ENCODE measurements around the gene WDR44.

The WDR44 gene

DNA sequence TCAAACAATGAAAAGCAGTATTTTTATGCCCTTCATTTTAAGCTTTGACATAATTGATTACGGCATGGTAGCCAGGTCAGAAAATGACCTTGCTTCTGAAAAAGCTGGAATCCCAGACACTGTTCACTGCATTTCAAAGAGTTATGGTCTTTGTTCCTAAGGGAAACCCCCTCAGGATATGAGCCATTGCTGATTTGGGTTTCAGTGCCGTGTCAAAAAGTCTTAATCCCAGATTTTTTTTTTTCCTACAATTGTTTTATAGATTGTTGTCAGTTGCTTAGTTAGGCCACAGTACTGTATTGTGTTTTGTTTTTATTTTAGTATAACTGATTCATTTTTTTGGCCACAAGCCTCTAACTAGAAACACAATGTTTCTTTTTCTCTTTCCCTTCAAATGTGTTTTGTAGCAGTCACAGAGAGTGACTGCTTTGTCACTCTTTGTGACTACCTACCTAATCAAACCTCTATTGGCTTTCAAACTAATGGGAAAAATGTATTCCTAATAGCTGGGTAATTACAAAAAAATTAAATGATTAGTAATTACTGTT, 10.3 kb downstream of the WDR44 start:
- no peaks in the 10 kb centered on the region for H3K9me3 ChIP-seq (replicated peaks; ENCODE audit: insufficient read depth, low read length)
- no peak for DNase-seq
- no peak overlapping the region for H2AFZ ChIP-seq (ENCODE audit: low read length)
- no peak overlapping the region for H3K4me3 ChIP-seq (ENCODE audit: low read length)
- no peaks in the 10 kb centered on the region for H3K9me2 ChIP-seq (replicated peaks; ENCODE audit: insufficient read depth, low read length)
- H4K20me1 ChIP-seq (ENCODE audit: insufficient read depth, low read length) = no peaks in the 10 kb centered on the region
- H3F3A ChIP-seq (ENCODE audit: insufficient read depth, low read length) = no peaks in the 10 kb centered on the region
- no peak overlapping the region for H3K4me2 ChIP-seq (ENCODE audit: low read depth, low read length)
- H3K27ac ChIP-seq (ENCODE audit: low read length) = no peak overlapping the region
- peaks cover 7% of the 10 kb centered on the region; the same call in 1 of the 2 replicates for H3K4me1 ChIP-seq (ENCODE audit: low read length)
- no peak for TF ChIP-seq EZH2 (optimal IDR thresholded peaks at IDR 0.05; ENCODE audit: low read depth, low read length)
- no peak for TF ChIP-seq EZH2phosphoT487 (IDR thresholded peaks at IDR 0.05; ENCODE audit: low read length)
- TF ChIP-seq, protein P1, sequence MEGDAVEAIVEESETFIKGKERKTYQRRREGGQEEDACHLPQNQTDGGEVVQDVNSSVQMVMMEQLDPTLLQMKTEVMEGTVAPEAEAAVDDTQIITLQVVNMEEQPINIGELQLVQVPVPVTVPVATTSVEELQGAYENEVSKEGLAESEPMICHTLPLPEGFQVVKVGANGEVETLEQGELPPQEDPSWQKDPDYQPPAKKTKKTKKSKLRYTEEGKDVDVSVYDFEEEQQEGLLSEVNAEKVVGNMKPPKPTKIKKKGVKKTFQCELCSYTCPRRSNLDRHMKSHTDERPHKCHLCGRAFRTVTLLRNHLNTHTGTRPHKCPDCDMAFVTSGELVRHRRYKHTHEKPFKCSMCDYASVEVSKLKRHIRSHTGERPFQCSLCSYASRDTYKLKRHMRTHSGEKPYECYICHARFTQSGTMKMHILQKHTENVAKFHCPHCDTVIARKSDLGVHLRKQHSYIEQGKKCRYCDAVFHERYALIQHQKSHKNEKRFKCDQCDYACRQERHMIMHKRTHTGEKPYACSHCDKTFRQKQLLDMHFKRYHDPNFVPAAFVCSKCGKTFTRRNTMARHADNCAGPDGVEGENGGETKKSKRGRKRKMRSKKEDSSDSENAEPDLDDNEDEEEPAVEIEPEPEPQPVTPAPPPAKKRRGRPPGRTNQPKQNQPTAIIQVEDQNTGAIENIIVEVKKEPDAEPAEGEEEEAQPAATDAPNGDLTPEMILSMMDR (IDR thresholded peaks at IDR 0.05; ENCODE audit: low read length) = no peak
- H3K79me2 ChIP-seq (ENCODE audit: low read length) = peaks cover 61% of the 10 kb centered on the region
- no peaks in the 10 kb centered on the region for H3K36me3 ChIP-seq (replicated peaks; ENCODE audit: insufficient read depth, low read length)
- no peaks in the 10 kb centered on the region for H3K27me3 ChIP-seq (replicated peaks; ENCODE audit: insufficient read depth, low read length)
- no peak overlapping the region for H3K9ac ChIP-seq (ENCODE audit: low read length)

DNA sequence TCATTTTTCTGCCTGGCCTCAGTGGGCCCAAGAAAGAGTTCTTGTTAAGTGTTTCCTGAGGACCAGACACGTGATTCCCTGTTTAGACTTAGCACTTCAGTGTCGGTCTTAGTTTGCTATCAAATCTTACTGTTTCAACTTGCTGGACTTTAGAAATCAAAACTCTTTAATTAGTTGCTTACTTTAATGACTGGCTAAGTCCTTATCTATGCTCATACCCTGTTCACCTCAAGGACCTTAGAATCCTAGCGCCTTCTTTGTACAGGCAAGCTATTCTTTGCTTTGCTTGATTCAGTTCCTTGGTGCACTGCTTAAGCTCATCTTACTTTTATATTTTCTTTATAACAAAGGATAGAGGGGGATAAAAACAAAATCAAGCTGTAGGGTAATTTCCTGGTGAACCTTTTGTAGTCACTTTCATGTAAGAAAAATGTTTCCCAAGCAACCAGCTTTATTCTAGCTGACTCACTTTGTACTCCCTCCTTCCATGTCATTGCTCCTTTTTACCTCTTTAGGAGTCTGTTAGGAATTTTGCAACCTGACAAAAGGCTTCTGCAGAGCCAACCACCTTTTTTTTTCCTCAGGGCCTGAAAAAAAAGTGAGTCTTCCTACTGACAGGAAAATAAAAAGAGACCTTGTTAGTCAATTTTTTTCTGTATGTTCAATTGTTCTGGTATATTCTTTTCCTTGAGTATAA, 14.7 kb downstream of the WDR44 start:
- TF ChIP-seq EZH2phosphoT487 (IDR thresholded peaks at IDR 0.05; ENCODE audit: low read length) (no peak), EZH2 (optimal IDR thresholded peaks at IDR 0.05; ENCODE audit: low read depth, low read length) (no peak)
- TF ChIP-seq, protein P1 (IDR thresholded peaks at IDR 0.05; ENCODE audit: low read length) = no peak
- H3K9me2 ChIP-seq (replicated peaks; ENCODE audit: insufficient read depth, low read length) = no peaks in the 10 kb centered on the region
- no peak overlapping the region for H3K9ac ChIP-seq (ENCODE audit: low read length)
- no peak overlapping the region for H3K4me2 ChIP-seq (ENCODE audit: low read depth, low read length)
- H3K36me3 ChIP-seq (replicated peaks; ENCODE audit: insufficient read depth, low read length) = no peaks in the 10 kb centered on the region
- peaks cover 38% of the 10 kb centered on the region for H3K79me2 ChIP-seq (ENCODE audit: low read length)
- H3K27ac ChIP-seq (ENCODE audit: low read length) = no peak overlapping the region
- no peaks in the 10 kb centered on the region for H3K27me3 ChIP-seq (replicated peaks; ENCODE audit: insufficient read depth, low read length)
- DNase-seq = no peak
- no peak overlapping the region for H3K4me3 ChIP-seq (ENCODE audit: low read length)
- no peak overlapping the region for H2AFZ ChIP-seq (ENCODE audit: low read length)
- H3F3A ChIP-seq (ENCODE audit: insufficient read depth, low read length) = no peaks in the 10 kb centered on the region
- no peaks in the 10 kb centered on the region for H3K9me3 ChIP-seq (replicated peaks; ENCODE audit: insufficient read depth, low read length)
- no peaks in the 10 kb centered on the region for H4K20me1 ChIP-seq (ENCODE audit: insufficient read depth, low read length)
- no peaks in the 10 kb centered on the region for H3K4me1 ChIP-seq (ENCODE audit: low read length)

DNA sequence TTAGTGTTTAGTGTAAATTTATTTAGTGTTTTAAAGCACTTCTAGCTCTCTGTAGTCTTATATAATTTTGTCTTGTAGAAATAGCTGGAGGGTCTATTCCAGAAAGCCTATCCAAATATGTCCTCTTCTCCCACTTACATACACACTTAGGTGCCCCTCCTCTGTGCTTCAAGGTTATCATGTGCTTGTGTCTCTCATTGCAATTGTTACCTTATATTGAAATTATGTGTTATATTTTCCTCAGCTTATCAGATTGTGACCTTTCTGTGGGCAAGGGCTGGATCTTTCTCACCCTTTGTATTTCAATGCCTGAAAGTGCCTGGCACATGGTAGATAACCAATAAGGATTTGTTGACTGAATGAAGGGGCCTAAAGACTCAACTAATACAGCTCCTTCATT, 18.4 kb downstream of the WDR44 start:
- no peaks in the 10 kb centered on the region for H3K27me3 ChIP-seq (replicated peaks; ENCODE audit: insufficient read depth, low read length)
- no peak overlapping the region for H2AFZ ChIP-seq (ENCODE audit: low read length)
- H3K9ac ChIP-seq (ENCODE audit: low read length) = no peak overlapping the region
- H3K4me1 ChIP-seq (ENCODE audit: low read length) = no peaks in the 10 kb centered on the region
- no peaks in the 10 kb centered on the region for H3K36me3 ChIP-seq (replicated peaks; ENCODE audit: insufficient read depth, low read length)
- H4K20me1 ChIP-seq (ENCODE audit: insufficient read depth, low read length) = no peaks in the 10 kb centered on the region
- H3F3A ChIP-seq (ENCODE audit: insufficient read depth, low read length) = no peaks in the 10 kb centered on the region
- no peak overlapping the region for H3K4me3 ChIP-seq (ENCODE audit: low read length)
- no peak overlapping the region for H3K4me2 ChIP-seq (ENCODE audit: low read depth, low read length)
- H3K79me2 ChIP-seq (ENCODE audit: low read length) = peaks cover 24% of the 10 kb centered on the region
- no peaks in the 10 kb centered on the region for H3K9me2 ChIP-seq (replicated peaks; ENCODE audit: insufficient read depth, low read length)
- no peaks in the 10 kb centered on the region for H3K9me3 ChIP-seq (replicated peaks; ENCODE audit: insufficient read depth, low read length)
- no peak overlapping the region for H3K27ac ChIP-seq (ENCODE audit: low read length)
- no peak for DNase-seq
- TF ChIP-seq EZH2 (optimal IDR thresholded peaks at IDR 0.05; ENCODE audit: low read depth, low read length) = no peak

DNA sequence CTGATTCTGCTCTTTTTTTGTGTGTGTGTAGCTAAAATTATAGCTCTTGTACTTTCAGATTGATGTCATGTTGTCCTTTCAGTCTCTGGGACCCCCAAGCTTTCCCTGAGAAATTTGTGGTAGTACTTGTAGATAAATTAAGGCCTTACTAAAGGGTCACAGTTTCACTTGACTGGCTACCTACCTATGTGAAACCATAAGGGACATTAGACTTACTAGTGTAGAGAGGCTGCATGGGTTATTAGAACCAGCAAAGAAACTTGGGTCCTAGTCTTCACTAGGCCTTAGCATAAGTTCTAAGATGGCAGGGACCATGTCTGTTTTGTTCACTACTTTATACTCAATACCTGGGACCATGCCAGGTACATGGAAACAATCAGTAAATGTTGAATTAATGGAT, 21.4 kb downstream of the WDR44 start:
- no peak for DNase-seq
- TF ChIP-seq EZH2phosphoT487 (IDR thresholded peaks at IDR 0.05; ENCODE audit: low read length) (no peak), EZH2 (optimal IDR thresholded peaks at IDR 0.05; ENCODE audit: low read depth, low read length) (no peak)
- TF ChIP-seq, protein P1 (IDR thresholded peaks at IDR 0.05; ENCODE audit: low read length) = no peak
- Histone ChIP-seq H3K27me3 (replicated peaks; ENCODE audit: insufficient read depth, low read length) (no peaks in the 10 kb centered on the region), H4K20me1 (ENCODE audit: insufficient read depth, low read length) (no peaks in the 10 kb centered on the region), H3K36me3 (replicated peaks; ENCODE audit: insufficient read depth, low read length) (no peaks in the 10 kb centered on the region), H3K4me2 (ENCODE audit: low read depth, low read length) (no peak overlapping the region), H3K27ac (ENCODE audit: low read length) (no peak overlapping the region), H3K4me1 (ENCODE audit: low read length) (no peaks in the 10 kb centered on the region), H3K79me2 (ENCODE audit: low read length) (peaks cover 6% of the 10 kb centered on the region), H3K9ac (ENCODE audit: low read length) (no peak overlapping the region), H2AFZ (ENCODE audit: low read length) (no peak overlapping the region), H3K4me3 (ENCODE audit: low read length) (no peak overlapping the region), H3K9me2 (replicated peaks; ENCODE audit: insufficient read depth, low read length) (no peaks in the 10 kb centered on the region), H3K9me3 (replicated peaks; ENCODE audit: insufficient read depth, low read length) (no peaks in the 10 kb centered on the region), H3F3A (ENCODE audit: insufficient read depth, low read length) (no peaks in the 10 kb centered on the region)
